GM23248 (cell line): ENCODE data around the gene FER. TPM values are rescaled to one million over a fixed set of nuclear protein-coding genes. Genes with fewer than 3 reads are reported as not detected.

ENCODE experiments used
- DNase-seq: peaks from one replicate; pipeline ENCODE4 v3.0.0-alpha.2; 2015
- H2AFZ ChIP-seq: fragments of 200-600 bp; sonication (generic); 2 replicates; pipeline ENCODE4 v1.6.1; 2016; ENCODE audit warnings: antibody characterized with exemption
- H3F3A ChIP-seq: fragments of 200-600 bp; sonication (generic); 2 replicates; pipeline ENCODE4 v1.6.1; 2016; ENCODE audit warnings: mild to moderate bottlenecking, antibody characterized with exemption, mixed run types; ENCODE audit not compliant: insufficient read depth
- H3K27ac ChIP-seq: fragments of 200-600 bp; sonication (generic); 2 replicates; pipeline ENCODE4 v1.5.1; 2016; ENCODE audit warnings: mild to moderate bottlenecking
- H3K27me3 ChIP-seq: fragments of 200-600 bp; sonication (generic); replicated peaks from 2 replicates; pipeline ENCODE4 v1.6.1; 2016; ENCODE audit warnings: mild to moderate bottlenecking; ENCODE audit not compliant: insufficient read depth
- H3K36me3 ChIP-seq: fragments of 200-600 bp; sonication (generic); 2 replicates; pipeline ENCODE4 v1.6.1; 2016; ENCODE audit warnings: low read depth, mild to moderate bottlenecking
- H3K4me1 ChIP-seq: fragments of 200-600 bp; sonication (generic); 2 replicates; pipeline ENCODE4 v1.6.1; 2016; ENCODE audit warnings: mild to moderate bottlenecking; ENCODE audit not compliant: insufficient read depth
- H3K4me2 ChIP-seq: fragments of 200-600 bp; sonication (generic); one replicate; pipeline ENCODE4 v1.6.1; 2016; ENCODE audit warnings: mild to moderate bottlenecking; ENCODE audit not compliant: unreplicated experiment
- H3K4me3 ChIP-seq: fragments of 200-600 bp; sonication (generic); 2 replicates; pipeline ENCODE4 v1.5.1; 2016; ENCODE audit warnings: mild to moderate bottlenecking
- H3K79me2 ChIP-seq: fragments of 200-600 bp; sonication (generic); 2 replicates; pipeline ENCODE4 v1.6.1; 2016; ENCODE audit warnings: mild to moderate bottlenecking; ENCODE audit not compliant: insufficient read depth
- H3K9ac ChIP-seq: fragments of 200-600 bp; sonication (generic); 2 replicates; pipeline ENCODE4 v1.6.1; 2016; ENCODE audit warnings: mild to moderate bottlenecking
- H3K9me2 ChIP-seq: fragments of 200-600 bp; sonication (generic); 2 replicates; pipeline ENCODE4 v1.6.1; 2016; ENCODE audit warnings: mixed run types, mild to moderate bottlenecking, moderate library complexity; ENCODE audit not compliant: insufficient read depth
- H3K9me3 ChIP-seq: fragments of 200-600 bp; sonication (generic); one replicate; pipeline ENCODE4 v1.6.1; 2017; ENCODE audit warnings: low read depth
- H4K20me1 ChIP-seq: fragments of 200-600 bp; sonication (generic); 2 replicates; pipeline ENCODE4 v1.6.0; 2016; ENCODE audit not compliant: insufficient read depth
- EZH2 ChIP-seq: fragments of 200-600 bp; sonication (generic); IDR thresholded peaks from 2 replicates; pipeline ENCODE4 v1.6.1; 2018; ENCODE audit warnings: antibody characterized with exemption, mild to moderate bottlenecking; ENCODE audit not compliant: insufficient read depth, poor library complexity, severe bottlenecking
- EZH2phosphoT487 ChIP-seq: fragments of 200-600 bp; sonication (generic); IDR thresholded peaks from 2 replicates; pipeline ENCODE4 v1.6.1; 2018; ENCODE audit warnings: antibody characterized with exemption, moderate library complexity, mild to moderate bottlenecking, low read depth; ENCODE audit not compliant: insufficient read depth
- WGBS, 2 experiments: methylation state at CpG; one replicate each; pipeline ENCODE4 v1.1.6; 2015 to 2017; ENCODE audit warnings: low lambda C conversion rate in 2 of 2, low coverage in 1 of 2; ENCODE audit errors: missing lambda C conversion rate in 2 of 2; 5-methylcytosine and 5-hydroxymethylcytosine counted together
- in situ Hi-C: fragments of 300-500 bp; cut with MboI; formaldehyde crosslinking; loops from 2 replicates; pipeline ENCODE4 v1.15.0; 2020
- polyA plus RNA-seq: library from polyadenylated mRNA; unstranded; fragments of >200 nt; fragmentation: Nextera tagmentation; extraction: Ambion mirVana; gene quantifications from 2 replicates; pipeline ENCODE4 v1.2.1, GENCODE V29; 2016
- total RNA-seq: library from RNA; depleted of rRNA; stranded (reverse); fragments of >200 nt; shearing (Covaris generic); gene quantifications from 2 replicates; pipeline ENCODE4 v1.2.3, GENCODE V29; 2014

Gene FER
- total and polyA plus RNA-seq, 2 experiments from 2014 or later: 16.6 to 24.9 TPM

DNA sequence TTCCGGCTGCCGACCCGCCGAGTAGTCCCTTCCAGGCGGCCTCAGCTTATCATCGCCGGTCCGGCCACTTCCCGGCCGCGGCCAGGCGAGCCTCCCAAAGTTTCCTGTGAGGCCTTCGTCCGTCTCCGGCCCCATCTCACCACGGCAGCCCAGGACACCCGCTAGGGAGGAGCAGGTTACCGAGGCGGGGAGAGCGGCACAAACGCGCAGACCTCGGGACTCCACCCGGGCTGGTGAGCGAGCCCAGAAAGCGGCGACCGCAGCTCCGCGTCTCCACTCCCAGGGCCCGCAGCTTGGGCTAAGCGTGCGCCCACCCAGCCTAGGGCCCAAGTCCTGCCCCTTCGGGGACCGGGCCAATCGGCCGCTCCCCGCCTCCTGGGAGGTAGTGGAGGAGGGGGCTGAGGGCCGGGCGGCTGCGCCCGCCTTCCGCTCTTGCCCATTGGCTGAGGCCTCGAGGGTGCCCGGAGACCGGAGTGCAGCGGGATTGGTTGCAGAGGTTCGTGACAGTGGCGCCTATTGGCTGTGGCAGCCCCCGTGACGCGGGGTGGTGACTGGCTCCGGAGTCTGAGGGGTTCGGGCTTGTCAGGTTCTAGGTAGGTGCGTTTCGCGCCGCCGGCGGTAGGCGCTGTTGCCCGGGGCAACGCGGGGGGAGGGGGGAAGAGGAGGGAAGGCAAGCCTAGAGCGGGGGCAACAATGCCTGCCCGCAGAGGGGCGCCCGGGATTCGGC, 867 bp downstream of the FER start:
- Histone ChIP-seq H3K9me2 (no peaks in the 10 kb centered on the region), H2AFZ (peak overlapping the region; percentile 87), H3K9me3 (no peaks in the 10 kb centered on the region), H3K36me3 (no peaks in the 10 kb centered on the region), H3K4me2 (peak overlapping the region; percentile 100), H3K79me2 (peaks cover 44% of the 10 kb centered on the region), H3K27ac (peak overlapping the region; percentile 99), H3K4me1 (peaks cover 41% of the 10 kb centered on the region), H4K20me1 (no peaks in the 10 kb centered on the region), H3F3A (peaks cover 21% of the 10 kb centered on the region), H3K4me3 (peak overlapping the region; percentile 96), H3K27me3 (no peaks in the 10 kb centered on the region), H3K9ac (peak overlapping the region; percentile 99)
- DNase-seq: peak; percentile 100
- in situ Hi-C loops: no loop called here
- WGBS, 2 experiments: 1 to 2% methylated on average over 45 to 48 of the region's 69 CpGs
- TF ChIP-seq EZH2phosphoT487: no peak
- no peak for TF ChIP-seq EZH2

- no peaks in the 10 kb centered on the region for H3K36me3 ChIP-seq
- peaks cover 44% of the 10 kb centered on the region for H3K4me1 ChIP-seq
- in situ Hi-C loops: no loop called here
- WGBS, 2 experiments: 3 to 5% methylated on average over 22 to 34 of the region's 40 CpGs
- H3K27me3 ChIP-seq: no peaks in the 10 kb centered on the region
- H3K9me2 ChIP-seq: no peaks in the 10 kb centered on the region
- H3K4me3 ChIP-seq: peak overlapping the region; percentile 96
- H3K79me2 ChIP-seq: peaks cover 51% of the 10 kb centered on the region
- TF ChIP-seq EZH2: no peak
- no peak for TF ChIP-seq EZH2phosphoT487
- no peaks in the 10 kb centered on the region for H3K9me3 ChIP-seq
- no peaks in the 10 kb centered on the region for H4K20me1 ChIP-seq
- H3K4me2 ChIP-seq: peak overlapping the region; percentile 94
- H3K9ac ChIP-seq: peak overlapping the region; percentile 99
- peak overlapping the region; percentile 87 for H2AFZ ChIP-seq
- peaks cover 22% of the 10 kb centered on the region for H3F3A ChIP-seq
- peak overlapping the region; percentile 99 for H3K27ac ChIP-seq
- peak; percentile 84 for DNase-seq
Observed at GRCh38 chr5:108749128-108749861, 1.6 kb downstream of the FER start.

- WGBS, 2 experiments: 35% methylated on average over 3 of the region's 3 CpGs
- Histone ChIP-seq H3K36me3 (no peaks in the 10 kb centered on the region), H2AFZ (peak overlapping the region; percentile 51; the same call in 1 of the 2 replicates), H3F3A (peaks cover 12% of the 10 kb centered on the region; the same call in 1 of the 2 replicates), H3K9me3 (no peaks in the 10 kb centered on the region), H4K20me1 (no peaks in the 10 kb centered on the region), H3K4me1 (peaks cover 41% of the 10 kb centered on the region), H3K9me2 (no peaks in the 10 kb centered on the region), H3K27ac (peak overlapping the region; percentile 58), H3K4me3 (peak overlapping the region; percentile 50), H3K4me2 (peak overlapping the region; percentile 79), H3K79me2 (peaks cover 92% of the 10 kb centered on the region), H3K9ac (peak overlapping the region; percentile 56), H3K27me3 (no peaks in the 10 kb centered on the region)
- DNase-seq: peak; percentile 58
- TF ChIP-seq EZH2: no peak
- TF ChIP-seq EZH2phosphoT487: no peak
- in situ Hi-C loops: no loop called here
Observed at GRCh38 chr5:108753331-108753730, 5.6 kb downstream of the FER start.

DNA sequence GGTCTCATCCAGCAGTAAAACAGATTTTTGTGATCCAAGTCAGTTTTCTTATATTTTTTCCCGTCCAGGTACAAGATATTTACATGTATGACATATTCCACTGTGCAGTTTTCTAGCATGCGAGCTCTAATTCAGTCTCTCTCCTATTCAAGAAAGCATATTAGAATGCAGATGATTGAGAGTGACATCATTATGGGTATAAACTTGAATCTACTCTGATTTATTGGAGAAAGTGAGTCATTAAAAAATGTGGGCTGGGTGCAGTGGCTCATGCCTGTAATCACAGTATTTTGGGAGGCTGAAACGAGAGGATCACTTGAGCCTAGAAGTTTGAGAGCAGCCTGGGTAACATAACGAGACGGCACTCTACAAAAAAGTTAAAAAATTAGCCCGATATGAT, 6.2 kb downstream of the FER start:
- H3K4me2 ChIP-seq: peak overlapping the region; percentile 79
- in situ Hi-C loops: no loop called here
- peak overlapping the region; percentile 50 for H3K4me3 ChIP-seq
- H3K79me2 ChIP-seq: peaks cover 96% of the 10 kb centered on the region
- peaks cover 12% of the 10 kb centered on the region; the same call in 1 of the 2 replicates for H3F3A ChIP-seq
- H3K36me3 ChIP-seq: no peaks in the 10 kb centered on the region
- no peak for TF ChIP-seq EZH2
- TF ChIP-seq EZH2phosphoT487: no peak
- peak; percentile 81 for DNase-seq
- H3K4me1 ChIP-seq: peaks cover 41% of the 10 kb centered on the region
- no peaks in the 10 kb centered on the region for H3K9me3 ChIP-seq
- 19 to 20% methylated on average over 6 of the region's 6 CpGs for WGBS, 2 experiments
- peak overlapping the region; percentile 51; the same call in 1 of the 2 replicates for H2AFZ ChIP-seq
- no peaks in the 10 kb centered on the region for H3K9me2 ChIP-seq
- peak overlapping the region; percentile 58 for H3K27ac ChIP-seq
- H3K27me3 ChIP-seq: no peaks in the 10 kb centered on the region
- peak overlapping the region; percentile 56 for H3K9ac ChIP-seq
- no peaks in the 10 kb centered on the region for H4K20me1 ChIP-seq
